Thymus (tissue), 11 donors: ENCODE data around the gene PAIP2. TPM values are rescaled to one million over a fixed set of nuclear protein-coding genes. Genes with fewer than 3 reads are reported as not detected.

Experiments used
- DNase-seq, 9 donors: peaks; one replicate each; pipeline ENCODE4 v3.0.0-alpha.2; 2013; ENCODE audit warnings: low spot score in 9 of 9, low read depth in 6 of 9, missing footprints in 1 of 9
- H3K27ac ChIP-seq, 2 donors: one replicate each; pipeline ENCODE4 v1.5.1; 2013; ENCODE audit warnings: control low read depth in 1 of 2, low read depth in 1 of 2, low read length in 1 of 2, mild to moderate bottlenecking in 1 of 2, moderate library complexity in 1 of 2
- H3K27me3 ChIP-seq, 2 donors: one replicate each; pipeline ENCODE4 v1.5.1; 2013; ENCODE audit warnings: low read length in 1 of 2; ENCODE audit not compliant: control insufficient read depth in 2 of 2, insufficient read depth in 1 of 2
- H3K36me3 ChIP-seq, 2 donors: one replicate each; pipeline ENCODE4 v1.5.1; 2013; ENCODE audit warnings: low read length in 1 of 2, mild to moderate bottlenecking in 1 of 2, moderate library complexity in 1 of 2; ENCODE audit not compliant: control insufficient read depth in 2 of 2, insufficient read depth in 2 of 2
- H3K4me1 ChIP-seq, 2 donors: one replicate each; pipeline ENCODE4 v1.5.1; 2013; ENCODE audit warnings: low read length in 2 of 2; ENCODE audit not compliant: control insufficient read depth in 2 of 2, insufficient read depth in 2 of 2
- H3K4me3 ChIP-seq, 2 donors: one replicate each; pipeline ENCODE4 v1.5.1; 2013; ENCODE audit warnings: low read length in 2 of 2, control low read depth in 1 of 2, mild to moderate bottlenecking in 1 of 2
- H3K9me3 ChIP-seq, 2 donors: one replicate each; pipeline ENCODE4 v1.5.1; 2013; ENCODE audit warnings: low read length in 1 of 2, mild to moderate bottlenecking in 1 of 2; ENCODE audit not compliant: control insufficient read depth in 2 of 2, insufficient read depth in 1 of 2
- WGBS: extraction: QIAGEN DNeasy Blood & Tissue Kit; methylation state at CpG from one replicate; pipeline ENCODE4 v1.1.7; 2013; 5-methylcytosine and 5-hydroxymethylcytosine counted together
- polyA plus RNA-seq: library from polyadenylated mRNA; stranded (reverse); fragments of 200-250 nt; gene quantifications from one replicate; pipeline ENCODE4 v1.2.3, GENCODE V29; 2013
- total RNA-seq: library from RNA; stranded (reverse); fragments of 120-200 nt; gene quantifications from one replicate; pipeline ENCODE4 v1.2.4, GENCODE V29; 2013
- donor health status: healthy.

PAIP2 gene
- total and polyA plus RNA-seq, 2 donors, result 108 to 155 TPM

- no peak overlapping the region for H3K4me3 ChIP-seq
- peaks cover 0 to 7% of the 10 kb centered on the region in 2 donors for H3K36me3 ChIP-seq
- peaks cover 18 to 42% of the 10 kb centered on the region in 2 donors for H3K4me1 ChIP-seq
- 97% methylated on average over 8 of the region's 8 CpGs for WGBS
- DNase-seq, result no peak
- peaks cover 0 to 38% of the 10 kb centered on the region in 2 donors for H3K27me3 ChIP-seq
- peaks cover 0 to 5% of the 10 kb centered on the region in 2 donors for H3K9me3 ChIP-seq
- H3K27ac ChIP-seq, result no peak overlapping the region
Measured at GRCh38 chr5:139396691-139397090, 55.0 kb downstream of the PAIP2 start.

GRCh38 chr5:139397921-139398320 lies 56.3 kb downstream of the PAIP2 start:
- 90% methylated on average over 6 of the region's 6 CpGs for WGBS
- Histone ChIP-seq H3K27ac (no peak overlapping the region), H3K4me1 (peaks cover 18 to 38% of the 10 kb centered on the region in 2 donors), H3K4me3 (no peak overlapping the region), H3K9me3 (peaks cover 0 to 5% of the 10 kb centered on the region in 2 donors), H3K27me3 (peaks cover 0 to 28% of the 10 kb centered on the region in 2 donors), H3K36me3 (peaks cover 0 to 7% of the 10 kb centered on the region in 2 donors)
- no peak for DNase-seq

- no peak for DNase-seq
- WGBS, result 95% methylated on average over 6 of the region's 6 CpGs
Measured at GRCh38 chr5:139399501-139400121, 58.0 kb downstream of the PAIP2 start.

GRCh38 chr5:139401546-139401945 lies 59.9 kb downstream of the PAIP2 start:
- DNase-seq, result no peak
- H3K36me3 ChIP-seq, result peaks cover 0 to 2% of the 10 kb centered on the region in 2 donors
- 96% methylated on average over 10 of the region's 10 CpGs for WGBS

More at GRCh38 chr5:139399501-139400121, 58.0 kb downstream of the PAIP2 start:
- Histone ChIP-seq H3K9me3 (peaks cover 0 to 7% of the 10 kb centered on the region in 2 donors), H3K27ac (no peak overlapping the region), H3K4me3 (no peak overlapping the region), H3K4me1 (peaks cover 16 to 39% of the 10 kb centered on the region in 2 donors), H3K36me3 (peaks cover 0 to 7% of the 10 kb centered on the region in 2 donors), H3K27me3 (peaks cover 0 to 11% of the 10 kb centered on the region in 2 donors)

GRCh38 chr5:139402561-139403158 lies 61.0 kb downstream of the PAIP2 start:
- H3K4me3 ChIP-seq, result no peak overlapping the region
- no peaks in the 10 kb centered on the region for H3K36me3 ChIP-seq
- peak in 1 of 9 donors; percentile 62 for DNase-seq
- no peaks in the 10 kb centered on the region for H3K27me3 ChIP-seq
- WGBS, result 72% methylated on average over 7 of the region's 7 CpGs
- peaks cover 13 to 19% of the 10 kb centered on the region in 2 donors for H3K4me1 ChIP-seq
- H3K27ac ChIP-seq, result peak overlapping the region in 1 of 2 donors; percentile 98
- peaks cover 0 to 4% of the 10 kb centered on the region in 2 donors for H3K9me3 ChIP-seq

More at GRCh38 chr5:139401546-139401945, 59.9 kb downstream of the PAIP2 start:
- Histone ChIP-seq H3K4me1 (peaks cover 13 to 23% of the 10 kb centered on the region in 2 donors), H3K27ac (no peak overlapping the region), H3K4me3 (no peak overlapping the region), H3K9me3 (peaks cover 0 to 4% of the 10 kb centered on the region in 2 donors), H3K27me3 (no peaks in the 10 kb centered on the region)

- H3K4me1 ChIP-seq, result peaks cover 13 to 19% of the 10 kb centered on the region in 2 donors
- no peaks in the 10 kb centered on the region for H3K27me3 ChIP-seq
- no peaks in the 10 kb centered on the region for H3K36me3 ChIP-seq
- DNase-seq, result no peak
- peaks cover 0 to 4% of the 10 kb centered on the region in 2 donors for H3K9me3 ChIP-seq
- H3K27ac ChIP-seq, result peak overlapping the region; percentile 98 to 99
- H3K4me3 ChIP-seq, result peak overlapping the region; percentile 67 to 69
- WGBS, result 27% methylated on average over 7 of the region's 7 CpGs
Measured at GRCh38 chr5:139403418-139403786, 61.7 kb downstream of the PAIP2 start.

DNA sequence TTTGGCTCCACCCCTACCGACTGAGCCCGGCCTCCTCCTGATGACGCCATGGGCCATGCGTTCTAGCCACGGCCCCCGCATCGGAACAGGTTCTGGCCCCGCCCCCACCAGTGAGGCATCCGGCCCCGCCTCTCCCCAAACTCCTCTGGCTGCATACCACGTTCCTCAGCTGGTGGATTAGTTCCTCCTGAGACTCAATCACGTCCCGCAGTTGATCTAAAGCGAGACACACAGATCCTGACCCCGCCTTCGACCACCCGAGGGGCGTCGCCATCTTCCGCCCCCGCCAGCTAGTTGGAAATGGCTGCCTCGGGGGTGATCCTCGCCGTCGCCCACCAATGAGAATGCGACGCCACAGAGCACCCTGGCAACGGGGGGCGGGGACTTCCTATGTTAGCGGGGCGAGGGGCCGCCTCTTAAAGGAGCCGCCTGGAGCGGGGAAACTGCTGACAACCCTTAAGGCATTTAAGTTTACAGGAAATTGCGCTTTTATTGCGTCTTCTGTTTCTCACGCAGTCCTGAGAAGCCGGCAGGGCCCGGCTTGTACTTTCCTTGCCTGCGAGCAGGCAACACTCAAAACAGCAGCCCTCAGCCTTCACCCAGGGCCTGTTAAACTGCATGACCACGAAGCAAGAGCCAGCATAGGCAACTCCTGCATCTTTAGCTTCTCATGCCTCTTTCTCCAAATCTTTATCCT lies 62.3 kb downstream of the PAIP2 start, which contains the start of gene SPATA24:
Gene SPATA24, minus strand, starts transcription at position 303 of the 697 bp plus-strand sequence. Its CDS starts 29 bp downstream, at position 274.
- Histone ChIP-seq H3K27ac (peak within 1 kb of the TSS; percentile 98 to 99), H3K4me3 (peak within 1 kb of the TSS; percentile 67 to 69), H3K36me3 (no peaks in the 10 kb centered on the region), H3K9me3 (peaks cover 0 to 4% of the 10 kb centered on the region in 2 donors), H3K4me1 (peaks cover 13 to 19% of the 10 kb centered on the region in 2 donors), H3K27me3 (no peaks in the 10 kb centered on the region)
- 1% methylated on average over 41 of the region's 41 CpGs for WGBS
- peak; percentile 89 to 99 (median 97) for DNase-seq

DNA sequence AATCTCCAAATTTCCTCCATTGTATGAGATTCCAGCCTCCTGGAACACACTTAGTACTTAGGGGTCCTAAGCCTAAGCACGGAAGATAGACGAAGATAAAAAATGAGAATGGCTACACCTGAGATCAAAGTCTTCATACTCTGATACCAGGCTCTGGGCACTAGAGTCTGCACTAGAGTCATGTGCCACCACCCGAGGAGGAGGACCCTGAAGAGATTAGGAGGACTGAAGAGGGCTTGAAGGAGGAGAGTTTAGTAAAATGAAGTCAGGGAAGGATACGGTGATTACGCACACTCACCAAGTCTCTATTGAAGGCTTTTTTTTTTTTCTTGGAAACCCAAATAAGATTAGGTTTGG lies 62.8 kb downstream of the PAIP2 start:
- Histone ChIP-seq H3K27me3 (no peaks in the 10 kb centered on the region), H3K27ac (peak overlapping the region; percentile 98 to 99), H3K4me1 (peaks cover 13 to 19% of the 10 kb centered on the region in 2 donors), H3K9me3 (peaks cover 0 to 4% of the 10 kb centered on the region in 2 donors), H3K36me3 (no peaks in the 10 kb centered on the region), H3K4me3 (peak overlapping the region; percentile 67 to 69)
- WGBS, result 74% methylated on average over 5 of the region's 5 CpGs
- DNase-seq, result no peak

GRCh38 chr5:139406963-139407362 lies 65.3 kb downstream of the PAIP2 start:
- H3K4me1 ChIP-seq, result peaks cover 13 to 19% of the 10 kb centered on the region in 2 donors
- H3K27me3 ChIP-seq, result no peaks in the 10 kb centered on the region
- no peaks in the 10 kb centered on the region for H3K36me3 ChIP-seq
- no peak overlapping the region for H3K4me3 ChIP-seq
- DNase-seq, result no peak
- no peak overlapping the region for H3K27ac ChIP-seq
- 97% methylated on average over 2 of the region's 2 CpGs for WGBS
- H3K9me3 ChIP-seq, result peaks cover 0 to 4% of the 10 kb centered on the region in 2 donors
